Measurements from ENCODE around the gene E2F1. TPM values are rescaled to one million over a fixed set of nuclear protein-coding genes. Genes with fewer than 3 reads are reported as not detected.

Gene E2F1
- total RNA-seq, 4 donors from 2014 or later = 1.8 to 5.0 (median 2.9) TPM

DNA sequence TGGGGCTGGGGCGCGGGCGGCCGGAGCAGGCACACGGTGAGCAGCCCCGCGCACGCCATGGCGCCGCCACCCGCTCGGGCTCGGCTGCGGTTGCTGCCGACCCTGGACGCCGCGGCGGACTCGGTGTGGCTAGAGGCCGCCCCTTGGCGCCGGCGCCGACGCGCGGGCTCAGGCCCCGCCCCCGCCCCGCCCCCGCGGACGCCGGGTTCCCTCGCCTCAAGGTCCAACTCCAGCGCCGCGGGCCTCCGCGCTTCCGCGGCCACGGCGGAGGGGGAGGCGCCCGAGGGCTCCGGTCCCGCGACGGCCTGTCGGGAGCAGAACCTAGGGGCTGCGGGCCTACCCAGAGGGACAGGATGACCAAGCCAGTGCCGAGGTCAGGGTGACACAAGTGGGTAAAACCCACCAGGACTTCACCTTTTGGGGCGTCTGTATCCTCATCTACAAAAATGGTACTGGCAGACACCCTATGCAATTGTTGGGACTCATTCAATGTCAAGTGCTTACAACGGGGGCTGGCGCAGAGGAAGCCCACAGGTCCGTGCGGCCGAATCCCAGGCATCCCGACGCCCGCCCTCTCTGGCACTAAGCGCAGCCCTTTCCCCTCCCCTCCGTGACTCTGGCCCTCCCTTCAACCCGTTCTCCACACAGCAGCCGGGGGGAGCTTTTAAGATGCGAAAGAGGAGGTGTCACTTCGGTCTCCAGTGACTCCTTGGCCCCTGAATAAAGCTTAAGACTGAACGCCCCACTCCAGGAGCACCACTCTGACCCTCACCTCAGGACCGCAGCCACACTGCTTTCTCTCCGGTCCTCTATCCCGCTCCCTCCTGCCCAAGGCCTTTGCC is 11.7 kb downstream of the E2F1 start, which contains the start of gene NECAB3:
Gene NECAB3, minus strand, starts transcription at position 135 of the 842 bp plus-strand sequence. Its CDS starts 76 bp downstream, at position 59.
- H3K4me1 ChIP-seq = peaks cover 29 to 63% (median 56%) of the 10 kb centered on the region in 4 donors
- H3K9me3 ChIP-seq = no peaks in the 10 kb centered on the region
- WGBS = 10% methylated on average over 11 of the region's 73 CpGs
- peak; percentile 95 for DNase-seq (ENCODE audit: extremely low spot score)
- peak within 1 kb of the TSS; percentile 80 to 94 (median 84) for H3K4me3 ChIP-seq
- no peaks in the 10 kb centered on the region for H3K27me3 ChIP-seq
- TF ChIP-seq CTCF (IDR thresholded peaks at IDR 0.05) (peak in 1 of 3 experiments; percentile 3), EP300 (IDR thresholded peaks at IDR 0.05) (no peak), POLR2A (IDR thresholded peaks at IDR 0.05; ENCODE audit: low read depth) (no peak), POLR2AphosphoS5 (IDR thresholded peaks at IDR 0.05) (peak; percentile 49 to 71)
- intact Hi-C loops (cut with DNase I) = no loop called here
- peaks cover 0 to 24% (median 14%) of the 10 kb centered on the region in 4 donors for H3K36me3 ChIP-seq
- peak within 1 kb of the TSS; percentile 93 to 97 (median 96) for H3K27ac ChIP-seq (replicated peaks in 1 of 4)

GRCh38 chr20:33673410-33674293 is 12.5 kb downstream of the E2F1 start:
- no peak for DNase-seq (ENCODE audit: extremely low spot score)
- TF ChIP-seq POLR2AphosphoS5 (IDR thresholded peaks at IDR 0.05) (no peak), POLR2A (IDR thresholded peaks at IDR 0.05; ENCODE audit: low read depth) (no peak), CTCF (IDR thresholded peaks at IDR 0.05) (no peak), EP300 (IDR thresholded peaks at IDR 0.05) (no peak)
- Histone ChIP-seq H3K36me3 (peaks cover 0 to 33% (median 22%) of the 10 kb centered on the region in 4 donors), H3K27ac (replicated peaks in 1 of 4) (peak overlapping the region; percentile 93 to 97 (median 96)), H3K9me3 (no peaks in the 10 kb centered on the region), H3K27me3 (no peaks in the 10 kb centered on the region), H3K4me1 (peaks cover 29 to 65% (median 56%) of the 10 kb centered on the region in 4 donors), H3K4me3 (peak overlapping the region; percentile 80 to 94 (median 84))
- intact Hi-C loops (cut with DNase I) = no loop called here
- 4% methylated on average over 13 of the region's 29 CpGs for WGBS

DNA sequence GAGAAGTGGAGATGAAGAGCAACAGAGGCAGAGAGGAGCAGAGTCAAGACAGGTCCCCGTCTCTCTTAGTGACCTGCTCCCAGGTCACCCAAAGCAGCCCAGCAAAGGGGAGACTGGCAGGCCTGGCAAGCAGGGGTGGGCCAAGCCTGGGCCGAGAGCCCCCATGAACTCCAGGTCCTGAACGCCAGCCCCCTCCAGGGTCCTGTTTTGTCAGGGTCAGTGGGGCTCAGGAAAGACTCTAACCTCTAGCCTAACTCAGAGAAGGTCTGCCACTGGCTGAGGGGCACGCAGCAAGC is 13.1 kb downstream of the E2F1 start:
- Histone ChIP-seq H3K9me3 (no peaks in the 10 kb centered on the region), H3K36me3 (peaks cover 0 to 33% (median 23%) of the 10 kb centered on the region in 4 donors), H3K4me3 (peak overlapping the region; percentile 80 to 94 (median 84)), H3K4me1 (peaks cover 32 to 71% (median 61%) of the 10 kb centered on the region in 4 donors), H3K27ac (replicated peaks in 1 of 4) (peak overlapping the region; percentile 93 to 97 (median 96)), H3K27me3 (no peaks in the 10 kb centered on the region)
- no peak for DNase-seq (ENCODE audit: extremely low spot score)
- intact Hi-C loops (cut with DNase I) = no loop called here
- TF ChIP-seq POLR2A (IDR thresholded peaks at IDR 0.05; ENCODE audit: low read depth) (no peak), CTCF (IDR thresholded peaks at IDR 0.05) (no peak), EP300 (IDR thresholded peaks at IDR 0.05) (no peak), POLR2AphosphoS5 (IDR thresholded peaks at IDR 0.05) (no peak)
- WGBS = 59% methylated on average over 2 of the region's 4 CpGs

- TF ChIP-seq EP300 (IDR thresholded peaks at IDR 0.05) (no peak), CTCF (IDR thresholded peaks at IDR 0.05) (no peak), POLR2A (IDR thresholded peaks at IDR 0.05; ENCODE audit: low read depth) (no peak), POLR2AphosphoS5 (IDR thresholded peaks at IDR 0.05) (no peak)
- Histone ChIP-seq H3K4me1 (peaks cover 37 to 75% (median 64%) of the 10 kb centered on the region in 4 donors), H3K36me3 (peaks cover 0 to 33% (median 23%) of the 10 kb centered on the region in 4 donors), H3K4me3 (peak overlapping the region; percentile 80 to 94 (median 84)), H3K27ac (replicated peaks in 1 of 4) (peak overlapping the region; percentile 93 to 97 (median 96)), H3K9me3 (no peaks in the 10 kb centered on the region), H3K27me3 (no peaks in the 10 kb centered on the region)
- intact Hi-C loops (cut with DNase I) = no loop called here
- no peak for DNase-seq (ENCODE audit: extremely low spot score)
- 48% methylated on average over 9 of the region's 17 CpGs for WGBS
Measured at GRCh38 chr20:33672426-33673113, 13.6 kb downstream of the E2F1 start.

Measured in esophagus muscularis mucosa (tissue), 4 donors.